A673 (cell line): ENCODE data around the gene MRGPRX1.

Experiments used
- EZH2 ChIP-seq: fragments of 200-600 bp; sonication (generic); IDR thresholded peaks from 2 replicates; pipeline ENCODE4 v1.6.1; 2017; ENCODE audit warnings: borderline replicate concordance, low read depth, mild to moderate bottlenecking, mixed read lengths, antibody characterized with exemption, low read length; ENCODE audit not compliant: poor library complexity, severe bottlenecking
- TF ChIP-seq, protein P1 (sequence below): fragments of 300-800, 200-600 bp; sonication (generic); conservative IDR thresholded peaks from 2 replicates; pipeline ENCODE4 v1.5.1; 2017; ENCODE audit warnings: low read depth, mild to moderate bottlenecking, antibody characterized with exemption, low read length, moderate library complexity, mixed read lengths

DNA sequence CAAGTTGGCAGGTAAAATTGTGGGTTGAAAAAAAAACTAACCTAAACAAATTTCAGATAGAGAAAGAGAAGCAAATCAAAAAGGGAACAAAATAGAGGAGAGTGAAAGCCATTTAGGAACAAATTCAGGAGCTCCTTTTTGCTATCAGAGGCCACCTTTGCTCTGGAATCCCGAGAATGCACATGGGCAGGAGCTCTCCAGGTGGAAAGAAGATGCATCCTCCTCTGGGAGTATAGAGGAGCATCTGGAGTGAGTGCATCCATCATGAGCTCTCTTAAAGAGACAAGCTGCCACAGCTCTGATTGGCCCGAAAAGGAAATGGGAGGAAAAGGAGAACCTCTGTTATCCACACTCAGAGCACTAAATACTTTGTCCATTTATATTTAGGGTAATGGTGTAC, 26.3 kb downstream of the MRGPRX1 start:
- TF ChIP-seq, protein P1, sequence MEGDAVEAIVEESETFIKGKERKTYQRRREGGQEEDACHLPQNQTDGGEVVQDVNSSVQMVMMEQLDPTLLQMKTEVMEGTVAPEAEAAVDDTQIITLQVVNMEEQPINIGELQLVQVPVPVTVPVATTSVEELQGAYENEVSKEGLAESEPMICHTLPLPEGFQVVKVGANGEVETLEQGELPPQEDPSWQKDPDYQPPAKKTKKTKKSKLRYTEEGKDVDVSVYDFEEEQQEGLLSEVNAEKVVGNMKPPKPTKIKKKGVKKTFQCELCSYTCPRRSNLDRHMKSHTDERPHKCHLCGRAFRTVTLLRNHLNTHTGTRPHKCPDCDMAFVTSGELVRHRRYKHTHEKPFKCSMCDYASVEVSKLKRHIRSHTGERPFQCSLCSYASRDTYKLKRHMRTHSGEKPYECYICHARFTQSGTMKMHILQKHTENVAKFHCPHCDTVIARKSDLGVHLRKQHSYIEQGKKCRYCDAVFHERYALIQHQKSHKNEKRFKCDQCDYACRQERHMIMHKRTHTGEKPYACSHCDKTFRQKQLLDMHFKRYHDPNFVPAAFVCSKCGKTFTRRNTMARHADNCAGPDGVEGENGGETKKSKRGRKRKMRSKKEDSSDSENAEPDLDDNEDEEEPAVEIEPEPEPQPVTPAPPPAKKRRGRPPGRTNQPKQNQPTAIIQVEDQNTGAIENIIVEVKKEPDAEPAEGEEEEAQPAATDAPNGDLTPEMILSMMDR, result no peak
- no peak for TF ChIP-seq EZH2
